Ishikawa (cell line): ENCODE data around the gene HMX3.

Source experiments
- CEBPB ChIP-seq: IDR thresholded peaks from 2 replicates; pipeline ENCODE4 v1.6.1; 2012
- CREB1 ChIP-seq: IDR thresholded peaks from 2 replicates; pipeline ENCODE4 v1.6.1; 2012; ENCODE audit warnings: low read depth
- EGR1 ChIP-seq: IDR thresholded peaks from 2 replicates; pipeline ENCODE4 v1.6.1; 2012
- EP300 ChIP-seq: IDR thresholded peaks from 2 replicates; pipeline ENCODE4 v1.6.1; 2012; ENCODE audit warnings: borderline replicate concordance
- FOXM1 ChIP-seq: IDR thresholded peaks from 2 replicates; pipeline ENCODE4 v1.6.1; 2012; ENCODE audit warnings: low read depth, borderline replicate concordance
- NFIC ChIP-seq: IDR thresholded peaks from 2 replicates; pipeline ENCODE4 v1.6.1; 2012
- RAD21 ChIP-seq: IDR thresholded peaks from 2 replicates; pipeline ENCODE4 v1.6.1; 2012; ENCODE audit warnings: low read depth
- TAF1 ChIP-seq: IDR thresholded peaks from 2 replicates; pipeline ENCODE4 v1.6.1; 2012; ENCODE audit warnings: low read depth, mild to moderate bottlenecking
- TF ChIP-seq, protein P1 (sequence below): IDR thresholded peaks from 2 replicates; pipeline ENCODE4 v1.6.1; 2012; ENCODE audit warnings: low read depth, mild to moderate bottlenecking
- TF ChIP-seq, protein P2 (sequence below): IDR thresholded peaks from 2 replicates; pipeline ENCODE4 v1.6.1; 2012

DNA sequence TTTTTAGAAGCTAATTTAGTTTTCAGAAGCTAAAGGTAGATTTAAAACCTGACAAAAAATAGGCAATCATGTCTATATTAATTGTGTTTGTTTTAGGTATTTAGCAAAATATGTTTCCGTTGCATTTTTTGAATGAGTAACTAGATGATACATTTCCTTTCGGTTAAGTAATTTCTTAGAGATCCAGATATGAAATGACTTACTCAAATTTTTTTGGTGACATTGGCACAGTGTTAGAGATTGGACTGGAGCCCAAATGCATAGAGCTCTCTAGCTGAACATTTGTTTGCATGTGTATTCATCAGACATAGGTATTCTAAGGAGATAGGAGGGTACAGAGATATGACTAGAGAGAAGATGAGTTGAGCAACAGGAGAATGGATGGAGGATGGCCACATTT lies 20.3 kb downstream of the HMX3 start:
- TF ChIP-seq EP300 (no peak), CEBPB (no peak), EGR1 (no peak), TAF1 (no peak), RAD21 (no peak), FOXM1 (no peak), CREB1 (no peak), NFIC (no peak)
- TF ChIP-seq, protein P1, sequence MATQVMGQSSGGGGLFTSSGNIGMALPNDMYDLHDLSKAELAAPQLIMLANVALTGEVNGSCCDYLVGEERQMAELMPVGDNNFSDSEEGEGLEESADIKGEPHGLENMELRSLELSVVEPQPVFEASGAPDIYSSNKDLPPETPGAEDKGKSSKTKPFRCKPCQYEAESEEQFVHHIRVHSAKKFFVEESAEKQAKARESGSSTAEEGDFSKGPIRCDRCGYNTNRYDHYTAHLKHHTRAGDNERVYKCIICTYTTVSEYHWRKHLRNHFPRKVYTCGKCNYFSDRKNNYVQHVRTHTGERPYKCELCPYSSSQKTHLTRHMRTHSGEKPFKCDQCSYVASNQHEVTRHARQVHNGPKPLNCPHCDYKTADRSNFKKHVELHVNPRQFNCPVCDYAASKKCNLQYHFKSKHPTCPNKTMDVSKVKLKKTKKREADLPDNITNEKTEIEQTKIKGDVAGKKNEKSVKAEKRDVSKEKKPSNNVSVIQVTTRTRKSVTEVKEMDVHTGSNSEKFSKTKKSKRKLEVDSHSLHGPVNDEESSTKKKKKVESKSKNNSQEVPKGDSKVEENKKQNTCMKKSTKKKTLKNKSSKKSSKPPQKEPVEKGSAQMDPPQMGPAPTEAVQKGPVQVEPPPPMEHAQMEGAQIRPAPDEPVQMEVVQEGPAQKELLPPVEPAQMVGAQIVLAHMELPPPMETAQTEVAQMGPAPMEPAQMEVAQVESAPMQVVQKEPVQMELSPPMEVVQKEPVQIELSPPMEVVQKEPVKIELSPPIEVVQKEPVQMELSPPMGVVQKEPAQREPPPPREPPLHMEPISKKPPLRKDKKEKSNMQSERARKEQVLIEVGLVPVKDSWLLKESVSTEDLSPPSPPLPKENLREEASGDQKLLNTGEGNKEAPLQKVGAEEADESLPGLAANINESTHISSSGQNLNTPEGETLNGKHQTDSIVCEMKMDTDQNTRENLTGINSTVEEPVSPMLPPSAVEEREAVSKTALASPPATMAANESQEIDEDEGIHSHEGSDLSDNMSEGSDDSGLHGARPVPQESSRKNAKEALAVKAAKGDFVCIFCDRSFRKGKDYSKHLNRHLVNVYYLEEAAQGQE = no peak
- TF ChIP-seq, protein P2, sequence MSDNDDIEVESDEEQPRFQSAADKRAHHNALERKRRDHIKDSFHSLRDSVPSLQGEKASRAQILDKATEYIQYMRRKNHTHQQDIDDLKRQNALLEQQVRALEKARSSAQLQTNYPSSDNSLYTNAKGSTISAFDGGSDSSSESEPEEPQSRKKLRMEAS = no peak
